A673 (cell line): ENCODE measurements around the gene STMP1. TPM values are rescaled to one million over a fixed set of nuclear protein-coding genes. Genes with fewer than 3 reads are reported as not detected.

Experiments used
- BruUV-seq: library from RNA; stranded (reverse); fragments of 400-500 nt; replicated peaks from 2 replicates; lab custom pipeline; 2021; lab: Mats Ljungman, UMichigan
- CTCF ChIA-PET: fragments of 300-600 bp; sonication (Branson Sonifier 250); formaldehyde crosslinking; loops from one replicate; lab custom pipeline; 2022; ENCODE audit warnings: antibody characterized with exemption; lab: Charles Lee
- POLR2A ChIA-PET: fragments of 300-600 bp; sonication (Branson Sonifier 250); formaldehyde crosslinking; loops from one replicate; lab custom pipeline; 2022; ENCODE audit warnings: antibody characterized with exemption; ENCODE audit not compliant: low non-redundant PET; lab: Charles Lee
- DNase-seq: peaks from one replicate; pipeline ENCODE4 v3.0.0-alpha.2; 2015; ENCODE audit warnings: low spot score
- H3K27ac ChIP-seq: fragments of 200-600 bp; sonication (generic); 2 replicates; pipeline ENCODE4 v1.5.1; 2016; ENCODE audit warnings: mixed run types, low read depth, mild to moderate bottlenecking, mixed read lengths, antibody characterized with exemption, low read length; ENCODE audit not compliant: poor library complexity, severe bottlenecking
- H3K27me3 ChIP-seq: fragments of 200-600 bp; sonication (generic); replicated peaks from 2 replicates; pipeline ENCODE4 v1.6.1; 2017; ENCODE audit warnings: mixed run types, low read depth, mild to moderate bottlenecking, mixed read lengths, antibody characterized with exemption, low read length; ENCODE audit not compliant: insufficient read depth, poor library complexity
- H3K36me3 ChIP-seq: fragments of 200-600 bp; sonication (generic); 2 replicates; pipeline ENCODE4 v1.6.1; 2016; ENCODE audit warnings: mixed run types, mild to moderate bottlenecking, mixed read lengths, antibody characterized with exemption, low read length; ENCODE audit not compliant: insufficient read depth, poor library complexity, severe bottlenecking
- H3K4me1 ChIP-seq: fragments of 200-600 bp; sonication (generic); 2 replicates; pipeline ENCODE4 v1.6.1; 2017; ENCODE audit warnings: mixed run types, mild to moderate bottlenecking, mixed read lengths, antibody characterized with exemption, low read length; ENCODE audit not compliant: insufficient read depth, poor library complexity, severe bottlenecking
- H3K4me3 ChIP-seq: fragments of 200-600 bp; sonication (generic); 2 replicates; pipeline ENCODE4 v1.5.1; 2016; ENCODE audit warnings: low read depth, mixed run types, mild to moderate bottlenecking, mixed read lengths, low read length; ENCODE audit not compliant: poor library complexity, severe bottlenecking
- H3K9me3 ChIP-seq: fragments of 200-600 bp; sonication (generic); 2 replicates; pipeline ENCODE4 v1.6.1; 2016; ENCODE audit warnings: mixed run types, low read depth, mild to moderate bottlenecking, mixed read lengths, antibody characterized with exemption, low read length; ENCODE audit not compliant: poor library complexity, severe bottlenecking
- EZH2 ChIP-seq: fragments of 200-600 bp; sonication (generic); IDR thresholded peaks from 2 replicates; pipeline ENCODE4 v1.6.1; 2017; ENCODE audit warnings: borderline replicate concordance, low read depth, mild to moderate bottlenecking, mixed read lengths, antibody characterized with exemption, low read length; ENCODE audit not compliant: poor library complexity, severe bottlenecking
- intact Hi-C: fragments of 100-400 bp; cut with micrococcal nuclease; formaldehyde crosslinking; loops from one replicate; pipeline ENCODE4 v1.10.0; 2022; ENCODE audit not compliant: unreplicated experiment
- total RNA-seq: library from RNA; stranded (reverse); gene quantifications from 2 replicates; pipeline ENCODE4 v1.2.3, GENCODE V29; 2021
- TF ChIP-seq, protein P1 (sequence below): fragments of 300-800, 200-600 bp; sonication (generic); conservative IDR thresholded peaks from 2 replicates; pipeline ENCODE4 v1.5.1; 2017; ENCODE audit warnings: low read depth, mild to moderate bottlenecking, antibody characterized with exemption, low read length, moderate library complexity, mixed read lengths

Gene STMP1
- total RNA-seq, 1 experiment from 2014 or later = 33.4 TPM

DNA sequence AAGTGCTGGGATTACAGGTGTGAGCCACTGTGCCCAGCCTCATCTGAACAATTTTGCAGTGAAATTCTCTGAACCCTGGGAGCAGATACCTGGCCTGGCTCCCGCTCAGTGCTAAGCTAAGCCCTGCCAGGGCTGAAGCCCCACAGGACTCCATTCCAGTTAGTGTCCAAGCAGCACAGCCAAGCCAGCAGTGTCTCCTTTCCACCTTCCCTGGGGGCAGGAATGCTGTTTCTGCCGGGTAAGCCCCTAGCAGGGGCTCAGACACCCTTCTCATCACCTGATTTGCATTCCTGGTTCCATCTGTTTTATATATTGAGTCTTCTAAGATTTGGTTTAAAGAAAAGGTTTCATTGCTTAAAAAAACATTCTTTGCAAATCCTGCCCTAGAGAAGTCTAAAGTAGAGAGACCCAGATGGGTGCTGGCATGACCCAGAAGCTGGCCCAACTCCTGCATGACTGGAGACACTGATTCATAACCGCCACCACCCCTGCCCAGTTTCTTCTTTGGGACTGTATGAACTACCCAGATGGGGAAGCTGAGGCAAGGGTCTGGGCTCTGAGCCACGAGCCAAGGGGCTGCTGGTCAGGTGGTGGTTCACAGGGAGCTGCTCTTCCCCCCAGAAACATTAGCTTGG lies 51.6 kb downstream of the STMP1 start:
- intact Hi-C loops = no loop called here
- Histone ChIP-seq H3K27me3 (peaks cover 81% of the 10 kb centered on the region), H3K27ac (no peak overlapping the region), H3K4me3 (no peak overlapping the region), H3K4me1 (peaks cover 10% of the 10 kb centered on the region), H3K9me3 (no peaks in the 10 kb centered on the region), H3K36me3 (no peaks in the 10 kb centered on the region)
- TF ChIP-seq, protein P1, sequence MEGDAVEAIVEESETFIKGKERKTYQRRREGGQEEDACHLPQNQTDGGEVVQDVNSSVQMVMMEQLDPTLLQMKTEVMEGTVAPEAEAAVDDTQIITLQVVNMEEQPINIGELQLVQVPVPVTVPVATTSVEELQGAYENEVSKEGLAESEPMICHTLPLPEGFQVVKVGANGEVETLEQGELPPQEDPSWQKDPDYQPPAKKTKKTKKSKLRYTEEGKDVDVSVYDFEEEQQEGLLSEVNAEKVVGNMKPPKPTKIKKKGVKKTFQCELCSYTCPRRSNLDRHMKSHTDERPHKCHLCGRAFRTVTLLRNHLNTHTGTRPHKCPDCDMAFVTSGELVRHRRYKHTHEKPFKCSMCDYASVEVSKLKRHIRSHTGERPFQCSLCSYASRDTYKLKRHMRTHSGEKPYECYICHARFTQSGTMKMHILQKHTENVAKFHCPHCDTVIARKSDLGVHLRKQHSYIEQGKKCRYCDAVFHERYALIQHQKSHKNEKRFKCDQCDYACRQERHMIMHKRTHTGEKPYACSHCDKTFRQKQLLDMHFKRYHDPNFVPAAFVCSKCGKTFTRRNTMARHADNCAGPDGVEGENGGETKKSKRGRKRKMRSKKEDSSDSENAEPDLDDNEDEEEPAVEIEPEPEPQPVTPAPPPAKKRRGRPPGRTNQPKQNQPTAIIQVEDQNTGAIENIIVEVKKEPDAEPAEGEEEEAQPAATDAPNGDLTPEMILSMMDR = no peak
- TF ChIP-seq EZH2 = no peak
- no peak for DNase-seq
- BruUV-seq = no TSS peak
- POLR2A ChIA-PET = no interaction called here
- CTCF ChIA-PET = no interaction called here

DNA sequence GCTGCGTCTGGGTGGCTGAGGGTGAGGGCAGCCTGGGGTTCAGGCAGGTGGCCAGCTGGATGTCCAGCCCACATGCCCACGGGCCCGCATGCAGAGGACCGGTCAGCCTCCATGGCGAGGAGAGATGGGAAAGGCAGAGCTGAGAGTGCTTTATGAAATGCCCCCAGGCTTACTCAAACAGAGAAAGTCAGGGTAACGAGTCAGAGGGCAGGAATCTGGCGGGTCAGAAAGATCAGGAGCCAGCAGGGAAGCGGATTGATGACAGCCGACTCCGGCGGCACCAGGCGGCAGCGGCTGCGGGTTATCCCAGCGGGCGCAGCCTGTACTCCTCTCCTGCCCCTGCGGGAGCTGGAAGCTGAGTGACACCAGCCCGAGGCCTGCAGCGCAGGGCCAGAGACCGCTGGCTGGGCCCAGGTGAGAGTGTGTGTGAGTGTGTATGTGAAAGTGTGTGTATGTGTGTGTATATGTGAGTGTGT lies 52.3 kb downstream of the STMP1 start:
- DNase-seq = no peak
- TF ChIP-seq, protein P1 = no peak
- TF ChIP-seq EZH2 = no peak
- BruUV-seq = no TSS peak
- ChIA-PET CTCF (no interaction called here), POLR2A (no interaction called here)
- H3K4me3 ChIP-seq = no peak overlapping the region
- intact Hi-C loops = no loop called here
- peaks cover 10% of the 10 kb centered on the region for H3K4me1 ChIP-seq
- no peak overlapping the region for H3K27ac ChIP-seq
- no peaks in the 10 kb centered on the region for H3K9me3 ChIP-seq
- no peaks in the 10 kb centered on the region for H3K36me3 ChIP-seq
- peaks cover 81% of the 10 kb centered on the region for H3K27me3 ChIP-seq

DNA sequence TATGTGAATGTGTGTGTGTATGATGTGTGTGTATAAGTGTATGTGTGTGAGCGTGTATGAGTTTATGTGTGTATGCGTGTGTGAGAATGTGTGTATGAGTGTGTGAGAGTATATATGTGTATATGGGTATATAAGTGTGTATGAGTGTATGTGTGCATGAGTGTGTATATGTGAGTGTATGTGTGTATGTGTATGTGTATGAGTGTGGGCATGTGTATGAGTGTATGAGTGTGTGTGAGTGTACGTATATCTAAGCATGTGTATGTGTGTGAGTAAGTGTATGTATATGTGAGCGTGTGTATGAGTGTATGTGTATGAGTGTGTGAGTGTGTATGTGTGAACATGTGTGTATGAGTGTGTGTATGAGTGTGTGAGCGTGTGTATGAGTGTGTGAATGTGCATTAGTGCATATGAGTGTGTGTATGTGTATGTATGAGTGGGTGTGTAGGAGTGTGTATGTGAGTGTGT lies 52.8 kb downstream of the STMP1 start:
- TF ChIP-seq, protein P1 = no peak
- TF ChIP-seq EZH2 = no peak
- Histone ChIP-seq H3K27ac (no peak overlapping the region), H3K9me3 (no peaks in the 10 kb centered on the region), H3K4me3 (no peak overlapping the region), H3K4me1 (peaks cover 10% of the 10 kb centered on the region), H3K27me3 (peaks cover 81% of the 10 kb centered on the region), H3K36me3 (no peaks in the 10 kb centered on the region)
- intact Hi-C loops = no loop called here
- BruUV-seq = no TSS peak
- CTCF ChIA-PET = no interaction called here
- DNase-seq = no peak
- POLR2A ChIA-PET = no interaction called here
